GM12874 (cell line): ENCODE data around the gene DRC1.

ENCODE experiments used
- CTCF ChIP-seq: IDR thresholded peaks from 2 replicates; pipeline ENCODE4 v1.5.1; 2011; ENCODE audit warnings: low read depth, mild to moderate bottlenecking, control low read depth, low read length, moderate library complexity; ENCODE audit not compliant: insufficient read depth

The DRC1 gene

DNA sequence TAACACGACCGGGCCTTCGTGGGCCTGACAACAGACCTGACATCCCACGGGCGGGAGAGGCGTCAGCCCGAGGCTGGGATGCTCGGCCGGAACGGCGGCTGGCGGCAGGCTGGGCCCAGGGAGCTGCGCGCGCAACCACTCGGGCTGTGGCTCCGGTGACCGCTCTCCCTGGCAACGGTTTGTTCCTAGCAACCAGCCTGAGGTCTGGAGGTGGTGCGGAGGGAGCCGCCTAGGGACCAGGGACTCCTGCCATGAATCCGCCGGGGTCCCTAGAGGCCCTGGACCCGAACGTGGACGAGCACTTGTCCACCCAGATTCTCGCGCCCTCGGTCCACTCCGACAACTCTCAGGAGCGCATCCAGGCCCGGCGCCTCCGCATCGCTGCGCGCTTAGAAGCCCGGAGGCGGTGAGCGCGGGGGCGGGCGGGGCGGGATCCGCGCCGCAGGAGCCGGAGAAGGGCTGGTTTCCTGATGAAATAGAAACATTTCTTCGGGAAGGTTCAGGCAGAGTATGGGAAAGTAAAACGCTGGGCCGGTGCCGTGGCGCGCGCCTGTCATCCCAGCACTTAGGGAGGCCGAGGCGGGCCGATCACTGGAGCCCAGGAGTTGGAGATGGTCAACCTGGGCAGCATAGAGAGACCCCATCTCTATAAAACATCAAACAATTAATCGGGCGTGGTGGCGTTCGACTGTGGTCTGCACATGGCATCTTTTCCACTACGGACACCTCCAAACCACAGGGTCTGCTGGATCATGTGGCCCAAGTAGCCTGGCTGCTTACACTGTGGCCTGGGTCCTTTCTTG lies at the start of gene DRC1:
DRC1 (plus strand) TSS at position 182 of the 803 bp plus-strand sequence; CDS start at position 252, 70 bp downstream.
- TF ChIP-seq CTCF, result no peak

DNA sequence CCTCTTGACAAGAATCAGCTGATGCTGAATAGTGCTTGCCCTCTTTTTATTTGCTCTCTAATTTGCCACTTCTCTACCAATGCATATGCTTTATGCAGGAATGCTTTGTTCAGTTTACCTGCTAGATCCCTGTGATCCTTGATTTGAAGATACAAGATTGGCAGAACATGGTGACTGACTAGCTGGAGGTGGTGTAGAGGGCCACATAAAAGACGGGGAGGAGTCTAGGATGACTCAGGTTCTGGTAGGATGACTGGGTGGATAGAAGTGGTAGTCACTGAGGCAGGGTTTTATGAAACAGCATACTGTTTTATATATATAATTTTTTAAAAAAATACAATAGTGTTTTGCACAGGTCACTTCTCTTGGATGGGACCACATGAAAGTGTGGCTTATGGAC lies 48.8 kb upstream of the DRC1 start:
- TF ChIP-seq CTCF, result no peak

- no peak for TF ChIP-seq CTCF
These were observed 46.4 kb upstream of the DRC1 start for GRCh38 chr2:26355038-26355995.

GRCh38 chr2:26356111-26356510 lies 45.6 kb upstream of the DRC1 start:
- no peak for TF ChIP-seq CTCF

GRCh38 chr2:26356771-26357170 lies 44.9 kb upstream of the DRC1 start:
- no peak for TF ChIP-seq CTCF

- TF ChIP-seq CTCF, result no peak
These were observed 41.7 kb upstream of the DRC1 start for GRCh38 chr2:26359886-26360473.

DNA sequence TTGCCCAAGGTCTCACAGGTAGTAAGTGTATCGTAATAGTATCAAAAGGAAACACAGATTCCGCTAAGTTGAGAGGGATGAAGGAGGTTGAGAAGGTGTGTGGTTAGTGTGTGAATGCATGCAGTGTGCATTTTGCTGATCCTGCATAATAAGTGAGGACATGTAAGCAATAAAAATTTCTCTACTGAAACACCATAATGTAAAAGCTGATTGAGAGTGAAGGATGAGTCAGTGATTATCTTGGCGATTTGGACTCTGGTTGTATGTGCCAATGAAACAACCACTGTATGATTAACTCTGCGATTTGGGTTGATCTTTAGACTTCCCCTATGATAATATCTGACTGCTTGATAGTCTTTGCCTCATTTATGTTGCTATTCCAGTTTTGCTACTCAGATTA lies 38.4 kb upstream of the DRC1 start:
- no peak for TF ChIP-seq CTCF
